GM12891 (cell line): ENCODE data around the gene CTAGE4.
"Not testable (repeated sequence)": the region's sequence is repeated elsewhere in the genome, so short reads cannot be mapped to it uniquely, and the experiment has no call there.

Source experiments
- PAX5 ChIP-seq: IDR thresholded peaks from 2 replicates; pipeline ENCODE4 v1.6.1; 2011; ENCODE audit warnings: low read length, moderate library complexity, mild to moderate bottlenecking; ENCODE audit not compliant: insufficient read depth, severe bottlenecking
- POLR2A ChIP-seq: IDR thresholded peaks from 2 replicates; pipeline ENCODE4 v1.6.1; 2011; ENCODE audit warnings: low read depth, low read length, control low read depth
- POLR2AphosphoS5 ChIP-seq: IDR thresholded peaks from 2 replicates; pipeline ENCODE4 v1.6.1; 2011; ENCODE audit warnings: low read depth, low read length, control low read depth
- POU2F2 ChIP-seq: IDR thresholded peaks from 2 replicates; pipeline ENCODE4 v1.6.1; 2011; ENCODE audit warnings: low read depth, mild to moderate bottlenecking, control low read depth, low read length, moderate library complexity
- SPI1 ChIP-seq: IDR thresholded peaks from 2 replicates; pipeline ENCODE4 v1.6.1; 2011; ENCODE audit warnings: low read depth, low read length, control low read depth
- TAF1 ChIP-seq: IDR thresholded peaks from 2 replicates; pipeline ENCODE4 v1.6.1; 2011; ENCODE audit warnings: low read depth, low read length, control low read depth

DNA sequence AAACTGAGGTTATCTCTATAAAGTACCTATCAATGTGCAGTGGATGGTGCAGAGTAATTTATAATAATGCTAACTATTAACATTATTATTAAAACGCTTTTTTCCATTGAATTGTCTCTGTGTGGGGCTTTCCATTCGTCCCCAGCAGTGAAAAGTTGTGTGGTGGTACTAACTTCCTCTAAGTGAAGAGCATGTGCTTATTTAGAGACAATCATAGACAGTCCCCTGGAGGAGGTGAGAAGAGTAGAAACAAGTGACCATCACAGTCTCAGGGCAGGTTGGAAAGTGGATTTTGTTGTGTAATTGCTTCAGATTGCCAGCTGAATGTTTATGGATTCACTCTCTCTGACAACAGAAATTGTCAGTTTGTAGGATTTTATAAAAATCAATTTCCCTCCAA is 47.8 kb downstream of the CTAGE4 start:
- TF ChIP-seq POLR2A, POLR2AphosphoS5, POU2F2, TAF1, SPI1, PAX5: not testable (repeated sequence)
